ENCODE measurements around the gene CARS2. TPM values are rescaled to one million over a fixed set of nuclear protein-coding genes. Genes with fewer than 3 reads are reported as not detected.
A peak's percentile ranks its signal among the peaks of the same experiment; 100 is the strongest.
"Not testable (repeated sequence)": the region's sequence is repeated elsewhere in the genome, so short reads cannot be mapped to it uniquely, and the experiment has no call there.

The CARS2 gene
- total and polyA plus RNA-seq, 4 experiments from 2014 or later = 36.0 to 102 (median 79.6) TPM

GRCh38 chr13:110700641-110701040 lies 5.3 kb downstream of the CARS2 start:
- peak overlapping the region in 1 of 7 donors; percentile 21 for H3K27ac Mint-ChIP-seq
- intact Hi-C loops (cut with micrococcal nuclease) = no loop called here
- no peak overlapping the region for H3K4me3 Mint-ChIP-seq
- peaks cover 29 to 62% of the 10 kb centered on the region in 2 donors for H3K36me3 Mint-ChIP-seq
- CTCF ChIA-PET (ENCODE audit: partially characterized antibody) = no interaction called here
- no peak for DNase-seq
- Histone ChIP-seq H3K27ac (ENCODE audit: low read depth, low read length) (no peak overlapping the region), H3K9me3 (ENCODE audit: control insufficient read depth in 1 of 2, low read length in 2 of 2) (no peaks in the 10 kb centered on the region), H3K4me3 (ENCODE audit: low read length in 2 of 2) (no peak overlapping the region), H3K27me3 (ENCODE audit: insufficient read depth, low read length) (no peaks in the 10 kb centered on the region), H3K36me3 (ENCODE audit: insufficient read depth, low read length) (peaks cover 35% of the 10 kb centered on the region), H3K4me1 (ENCODE audit: insufficient read depth, low read length) (peaks cover 32% of the 10 kb centered on the region)
- H3K4me1 Mint-ChIP-seq = peaks cover 33 to 63% (median 45%) of the 10 kb centered on the region in 4 donors
- H3K9me3 Mint-ChIP-seq = no peaks in the 10 kb centered on the region
- H3K27me3 Mint-ChIP-seq = no peaks in the 10 kb centered on the region
- POLR2A ChIA-PET (ENCODE audit: partially characterized antibody) = interaction anchor here (1.0 kb wide), 1 partner anchor 13 kb away, joined by 3 read pairs; the partner anchor contains the start of gene ING1

GRCh38 chr13:110700186-110700585 lies 5.7 kb downstream of the CARS2 start:
- Mint-ChIP-seq H3K27me3 (no peaks in the 10 kb centered on the region), H3K4me1 (peaks cover 32 to 58% (median 43%) of the 10 kb centered on the region in 4 donors), H3K9me3 (no peaks in the 10 kb centered on the region), H3K27ac (peak overlapping the region in 1 of 7 donors; percentile 81), H3K36me3 (peaks cover 29 to 63% of the 10 kb centered on the region in 2 donors), H3K4me3 (peak overlapping the region in 1 of 8 donors; percentile 64)
- peaks cover 28% of the 10 kb centered on the region for H3K4me1 ChIP-seq (ENCODE audit: insufficient read depth, low read length)
- ChIA-PET CTCF (ENCODE audit: partially characterized antibody) (no interaction called here), POLR2A (ENCODE audit: partially characterized antibody) (no interaction called here)
- no peak overlapping the region for H3K27ac ChIP-seq (ENCODE audit: low read depth, low read length)
- no peaks in the 10 kb centered on the region for H3K9me3 ChIP-seq (ENCODE audit: control insufficient read depth in 1 of 2, low read length in 2 of 2)
- H3K36me3 ChIP-seq (ENCODE audit: insufficient read depth, low read length) = peaks cover 35% of the 10 kb centered on the region
- no peak for DNase-seq
- no peak overlapping the region for H3K4me3 ChIP-seq (ENCODE audit: low read length in 2 of 2)
- intact Hi-C loops (cut with micrococcal nuclease) = no loop called here
- H3K27me3 ChIP-seq (ENCODE audit: insufficient read depth, low read length) = no peaks in the 10 kb centered on the region

- CTCF ChIA-PET (ENCODE audit: partially characterized antibody) = no interaction called here
Observed at GRCh38 chr13:110699148-110700145, 6.5 kb downstream of the CARS2 start.

GRCh38 chr13:110698689-110699088 lies 7.2 kb downstream of the CARS2 start:
- peaks cover 25 to 49% (median 35%) of the 10 kb centered on the region in 4 donors for H3K4me1 Mint-ChIP-seq

More at GRCh38 chr13:110699148-110700145, 6.5 kb downstream of the CARS2 start:
- H3K36me3 Mint-ChIP-seq = peaks cover 29 to 63% of the 10 kb centered on the region in 2 donors
- intact Hi-C loops (cut with micrococcal nuclease) = no loop called here
- H3K9me3 Mint-ChIP-seq = no peaks in the 10 kb centered on the region
- H3K4me3 Mint-ChIP-seq = peak overlapping the region in 2 of 8 donors; percentile 29 to 64
- Histone ChIP-seq H3K27me3 (ENCODE audit: insufficient read depth, low read length) (no peaks in the 10 kb centered on the region), H3K4me1 (ENCODE audit: insufficient read depth, low read length) (peaks cover 21% of the 10 kb centered on the region), H3K36me3 (ENCODE audit: insufficient read depth, low read length) (peaks cover 35% of the 10 kb centered on the region), H3K9me3 (ENCODE audit: control insufficient read depth in 1 of 2, low read length in 2 of 2) (no peaks in the 10 kb centered on the region), H3K27ac (ENCODE audit: low read depth, low read length) (no peak overlapping the region), H3K4me3 (ENCODE audit: low read length in 2 of 2) (no peak overlapping the region)
- DNase-seq = no peak
- no peak overlapping the region for H3K27ac Mint-ChIP-seq
- no peaks in the 10 kb centered on the region for H3K27me3 Mint-ChIP-seq
- POLR2A ChIA-PET (ENCODE audit: partially characterized antibody) = no interaction called here
- peaks cover 27 to 52% (median 39%) of the 10 kb centered on the region in 4 donors for H3K4me1 Mint-ChIP-seq

GRCh38 chr13:110697842-110698241 lies 8.1 kb downstream of the CARS2 start:
- no peaks in the 10 kb centered on the region for H3K9me3 Mint-ChIP-seq
- Histone ChIP-seq H3K36me3 (ENCODE audit: insufficient read depth, low read length) (peaks cover 39% of the 10 kb centered on the region), H3K9me3 (ENCODE audit: control insufficient read depth in 1 of 2, low read length in 2 of 2) (no peaks in the 10 kb centered on the region), H3K4me1 (ENCODE audit: insufficient read depth, low read length) (peaks cover 10% of the 10 kb centered on the region), H3K27ac (ENCODE audit: low read depth, low read length) (no peak overlapping the region), H3K27me3 (ENCODE audit: insufficient read depth, low read length) (no peaks in the 10 kb centered on the region), H3K4me3 (ENCODE audit: low read length in 2 of 2) (no peak overlapping the region)
- H3K27me3 Mint-ChIP-seq = no peaks in the 10 kb centered on the region
- peak overlapping the region in 2 of 7 donors; percentile 19 to 53 for H3K27ac Mint-ChIP-seq
- DNase-seq = no peak
- ChIA-PET CTCF (ENCODE audit: partially characterized antibody) (interaction anchor here (1.2 kb wide), 1 partner anchor 217 kb away, joined by 3 read pairs; the partner anchor contains the start of gene ANKRD10), POLR2A (ENCODE audit: partially characterized antibody) (no interaction called here)
- no peak overlapping the region for H3K4me3 Mint-ChIP-seq
- peaks cover 24 to 62% of the 10 kb centered on the region in 2 donors for H3K36me3 Mint-ChIP-seq
- intact Hi-C loops (cut with micrococcal nuclease) = no loop called here
- H3K4me1 Mint-ChIP-seq = peaks cover 20 to 41% (median 28%) of the 10 kb centered on the region in 4 donors

More at GRCh38 chr13:110698689-110699088, 7.2 kb downstream of the CARS2 start:
- no peak for DNase-seq
- intact Hi-C loops (cut with micrococcal nuclease) = no loop called here
- Histone ChIP-seq H3K27me3 (ENCODE audit: insufficient read depth, low read length) (no peaks in the 10 kb centered on the region), H3K36me3 (ENCODE audit: insufficient read depth, low read length) (peaks cover 37% of the 10 kb centered on the region), H3K27ac (ENCODE audit: low read depth, low read length) (no peak overlapping the region), H3K9me3 (ENCODE audit: control insufficient read depth in 1 of 2, low read length in 2 of 2) (no peaks in the 10 kb centered on the region), H3K4me1 (ENCODE audit: insufficient read depth, low read length) (peaks cover 18% of the 10 kb centered on the region), H3K4me3 (ENCODE audit: low read length in 2 of 2) (no peak overlapping the region)
- no peaks in the 10 kb centered on the region for H3K27me3 Mint-ChIP-seq
- H3K4me3 Mint-ChIP-seq = no peak overlapping the region
- CTCF ChIA-PET (ENCODE audit: partially characterized antibody) = no interaction called here
- H3K9me3 Mint-ChIP-seq = no peaks in the 10 kb centered on the region
- POLR2A ChIA-PET (ENCODE audit: partially characterized antibody) = no interaction called here
- H3K27ac Mint-ChIP-seq = no peak overlapping the region
- H3K36me3 Mint-ChIP-seq = peaks cover 27 to 64% of the 10 kb centered on the region in 2 donors

- peaks cover 15 to 31% (median 20%) of the 10 kb centered on the region in 4 donors for H3K4me1 Mint-ChIP-seq
- Histone ChIP-seq H3K27me3 (ENCODE audit: insufficient read depth, low read length) (no peaks in the 10 kb centered on the region), H3K9me3 (ENCODE audit: control insufficient read depth in 1 of 2, low read length in 2 of 2) (no peaks in the 10 kb centered on the region), H3K4me1 (ENCODE audit: insufficient read depth, low read length) (no peaks in the 10 kb centered on the region), H3K4me3 (ENCODE audit: low read length in 2 of 2) (no peak overlapping the region), H3K36me3 (ENCODE audit: insufficient read depth, low read length) (peaks cover 36% of the 10 kb centered on the region), H3K27ac (ENCODE audit: low read depth, low read length) (no peak overlapping the region)
- DNase-seq = no peak
- no peaks in the 10 kb centered on the region for H3K9me3 Mint-ChIP-seq
- peaks cover 24 to 54% of the 10 kb centered on the region in 2 donors for H3K36me3 Mint-ChIP-seq
- peak overlapping the region in 3 of 7 donors; percentile 9 to 35 (median 23) for H3K27ac Mint-ChIP-seq
- no peak overlapping the region for H3K4me3 Mint-ChIP-seq
- H3K27me3 Mint-ChIP-seq = no peaks in the 10 kb centered on the region
- ChIA-PET CTCF (ENCODE audit: partially characterized antibody) (no interaction called here), POLR2A (ENCODE audit: partially characterized antibody) (no interaction called here)
- intact Hi-C loops (cut with micrococcal nuclease) = no loop called here
Observed at GRCh38 chr13:110696776-110697175, 9.1 kb downstream of the CARS2 start.

GRCh38 chr13:110695774-110696173 lies 10.1 kb downstream of the CARS2 start:
- CTCF ChIA-PET (ENCODE audit: partially characterized antibody); H3K9me3 Mint-ChIP-seq: not testable (repeated sequence)
- peaks cover 27% of the 10 kb centered on the region for H3K36me3 ChIP-seq (ENCODE audit: insufficient read depth, low read length)

More at GRCh38 chr13:110695774-110696173, 10.1 kb downstream of the CARS2 start:
- H3K4me1 ChIP-seq (ENCODE audit: insufficient read depth, low read length); H3K27ac Mint-ChIP-seq; DNase-seq; H3K4me3 ChIP-seq (ENCODE audit: low read length in 2 of 2); H3K4me3 Mint-ChIP-seq; intact Hi-C loops (cut with micrococcal nuclease); H3K9me3 ChIP-seq (ENCODE audit: control insufficient read depth in 1 of 2, low read length in 2 of 2); POLR2A ChIA-PET (ENCODE audit: partially characterized antibody); H3K27me3 ChIP-seq (ENCODE audit: insufficient read depth, low read length); H3K27me3 Mint-ChIP-seq; H3K27ac ChIP-seq (ENCODE audit: low read depth, low read length): not testable (repeated sequence)
- H3K36me3 Mint-ChIP-seq = peaks cover 23 to 54% of the 10 kb centered on the region in 2 donors
- peaks cover 14 to 30% (median 19%) of the 10 kb centered on the region in 4 donors for H3K4me1 Mint-ChIP-seq

Measured in CD4-positive, alpha-beta memory T cell (primary cell).